ENCODE data around the gene BEND5.

BEND5 gene, protein sequence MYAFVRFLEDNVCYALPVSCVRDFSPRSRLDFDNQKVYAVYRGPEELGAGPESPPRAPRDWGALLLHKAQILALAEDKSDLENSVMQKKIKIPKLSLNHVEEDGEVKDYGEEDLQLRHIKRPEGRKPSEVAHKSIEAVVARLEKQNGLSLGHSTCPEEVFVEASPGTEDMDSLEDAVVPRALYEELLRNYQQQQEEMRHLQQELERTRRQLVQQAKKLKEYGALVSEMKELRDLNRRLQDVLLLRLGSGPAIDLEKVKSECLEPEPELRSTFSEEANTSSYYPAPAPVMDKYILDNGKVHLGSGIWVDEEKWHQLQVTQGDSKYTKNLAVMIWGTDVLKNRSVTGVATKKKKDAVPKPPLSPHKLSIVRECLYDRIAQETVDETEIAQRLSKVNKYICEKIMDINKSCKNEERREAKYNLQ

DNA sequence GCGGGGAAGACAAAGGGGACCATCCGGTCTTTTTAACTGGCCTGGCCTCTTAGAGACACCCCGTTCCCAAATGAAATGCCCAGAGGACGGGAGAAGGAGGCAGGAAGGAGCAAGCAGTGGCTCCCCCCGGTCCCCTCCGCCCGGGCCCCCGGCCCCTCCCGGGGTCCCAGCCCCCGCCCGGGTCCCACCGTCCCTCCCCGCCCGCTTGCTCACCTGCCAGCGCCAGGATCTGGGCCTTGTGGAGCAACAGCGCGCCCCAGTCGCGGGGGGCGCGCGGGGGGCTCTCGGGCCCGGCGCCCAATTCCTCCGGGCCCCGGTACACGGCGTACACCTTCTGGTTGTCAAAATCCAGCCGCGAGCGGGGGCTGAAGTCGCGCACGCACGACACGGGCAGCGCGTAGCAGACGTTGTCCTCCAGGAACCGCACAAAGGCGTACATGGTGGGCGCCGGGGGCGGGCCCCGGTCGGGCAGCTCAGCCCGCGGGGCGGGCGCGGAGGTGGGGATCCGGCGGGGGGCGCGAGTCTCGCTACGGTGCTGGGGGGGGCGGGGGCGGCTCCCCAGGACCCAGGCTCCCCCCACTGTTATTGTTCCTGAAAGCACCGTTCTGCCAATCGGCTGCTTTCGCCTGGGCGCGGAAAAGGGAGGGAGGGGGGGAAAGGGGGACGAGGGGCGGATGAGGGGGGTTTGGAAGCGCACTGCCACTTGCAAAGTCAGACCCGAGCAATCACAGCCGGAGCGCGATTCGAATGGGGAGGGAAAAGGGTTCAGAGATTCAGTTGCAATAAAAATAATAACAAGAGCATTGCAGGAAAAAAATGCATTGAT, at the start of gene BEND5:
TSS of gene BEND5 (minus strand) at position 499 of the 826 bp plus-strand sequence. CDS start at position 439, 60 bp downstream.
- intact Hi-C loops (cut with DNase I) = no loop called here
- DNase-seq = peak; percentile 50 to 94 (median 64)

DNA sequence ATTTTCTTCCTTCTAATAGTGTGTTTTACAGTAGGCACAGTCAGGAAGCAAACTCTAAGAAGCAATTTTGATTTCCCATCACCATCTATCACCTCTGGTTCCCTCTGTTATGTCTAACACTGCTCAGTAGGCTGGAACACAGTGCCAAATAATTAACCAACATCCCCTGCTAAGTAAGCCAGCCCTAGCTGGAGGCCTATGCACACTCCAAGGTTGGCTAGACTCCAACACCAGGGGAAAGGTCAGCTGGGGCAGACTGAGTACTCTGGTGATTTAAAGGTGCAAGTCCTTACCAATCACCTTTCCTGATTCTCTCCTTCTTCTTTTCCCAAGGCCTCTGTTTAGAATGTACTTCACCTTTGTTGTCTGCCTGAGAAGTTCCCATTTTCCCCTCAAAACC, 46.5 kb upstream of the BEND5 start:
- intact Hi-C loops (cut with DNase I) = no loop called here

DNA sequence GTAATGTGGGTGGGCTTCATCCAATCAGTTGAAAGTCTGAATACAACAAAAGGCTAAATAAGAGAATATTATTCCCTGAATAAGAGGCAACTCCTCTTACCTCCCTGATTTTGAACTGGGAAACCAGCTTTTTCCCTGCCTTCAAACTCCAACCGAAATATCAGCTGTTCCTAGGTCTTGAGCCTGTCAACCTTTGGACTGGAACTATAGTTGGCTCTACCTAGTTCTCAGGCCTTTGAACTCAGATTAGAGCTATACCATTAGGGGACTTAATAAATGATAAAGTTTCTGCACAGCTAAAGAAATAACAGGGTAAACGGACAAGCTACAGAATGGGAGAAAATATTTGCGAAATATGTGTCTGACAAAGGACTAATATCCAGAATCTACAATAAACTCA, 43.8 kb upstream of the BEND5 start:
- no peak for DNase-seq
- intact Hi-C loops (cut with DNase I) = no loop called here

More for the DNA sequence above, 46.5 kb upstream of the BEND5 start:
- no peak for DNase-seq

DNA sequence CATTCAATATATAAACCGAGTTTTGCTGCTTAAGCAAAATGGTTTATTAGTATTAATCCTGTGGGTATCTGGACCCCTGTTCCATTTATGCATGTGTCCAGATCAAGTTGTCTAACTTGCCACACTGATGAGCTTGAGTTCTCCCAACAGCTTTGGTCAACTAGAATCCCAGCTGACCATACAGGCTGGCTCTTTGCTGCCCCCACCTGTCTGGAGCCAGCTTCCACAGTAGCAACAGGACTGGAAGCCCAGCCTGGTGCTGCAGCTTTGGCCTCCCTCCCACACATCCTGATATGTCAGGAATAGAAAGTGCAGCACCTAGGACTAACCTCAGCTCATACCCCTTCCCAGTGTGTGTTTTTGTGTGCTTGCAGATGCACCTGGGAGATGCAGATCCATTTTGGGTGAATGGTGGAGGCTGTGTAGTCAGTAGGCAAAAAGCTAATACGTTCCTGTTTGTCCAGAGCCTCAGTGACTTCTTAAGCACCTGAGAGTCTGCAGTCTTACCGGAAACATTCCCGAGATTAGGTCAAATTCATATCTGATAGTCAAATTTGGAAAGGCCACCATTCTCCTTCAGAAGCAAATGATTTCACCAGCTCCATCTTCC, 40.9 kb upstream of the BEND5 start:
- peak; percentile 14 to 90 (median 62) for DNase-seq
- intact Hi-C loops (cut with DNase I) = loop anchor here (1.0 to 2.0 kb wide), 2 partner anchors 141 to 245 kb away; no protein-coding TSS in a partner anchor

DNA sequence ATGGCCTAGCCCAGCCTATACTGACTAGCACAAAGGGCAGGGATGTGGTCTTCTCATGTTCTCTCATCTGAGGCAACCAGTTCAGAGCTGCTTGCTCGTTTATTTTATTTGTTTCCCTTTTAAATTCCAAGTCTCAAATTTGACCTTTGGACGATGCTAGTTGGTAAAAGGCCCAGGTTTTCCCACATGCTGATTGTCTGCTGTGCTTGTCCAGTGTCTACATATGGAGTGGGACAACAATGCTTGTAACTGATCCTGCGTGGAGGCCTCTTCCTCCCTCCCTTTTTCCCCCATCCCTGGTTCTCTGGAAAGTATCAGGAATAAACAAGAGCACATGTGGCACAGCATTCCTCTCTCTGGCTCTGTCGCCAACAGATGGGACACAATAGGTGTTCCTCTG, 34.0 kb upstream of the BEND5 start:
- intact Hi-C loops (cut with DNase I) = no loop called here

DNA sequence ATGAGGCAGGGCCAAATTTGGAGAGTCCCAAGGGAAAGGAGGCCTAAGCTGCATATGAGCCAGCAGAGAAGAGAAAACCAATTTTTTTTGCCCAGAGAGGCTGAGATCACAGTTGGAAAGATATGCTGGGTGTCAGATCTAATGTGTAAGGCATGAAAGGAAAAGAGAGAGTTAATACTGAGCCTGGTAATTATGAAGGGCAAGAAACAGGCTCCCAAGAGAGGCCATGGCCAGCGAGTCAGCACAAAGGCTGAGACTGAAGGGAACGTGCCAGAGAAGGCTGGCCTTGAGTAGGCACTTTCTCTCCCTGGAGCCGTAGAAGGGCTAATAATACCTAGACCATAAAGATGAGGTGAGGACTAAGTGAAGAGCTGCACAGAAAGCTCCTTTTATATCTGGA, 31.8 kb upstream of the BEND5 start:
- no peak for DNase-seq
- intact Hi-C loops (cut with DNase I) = no loop called here

More for the DNA sequence above, 34.0 kb upstream of the BEND5 start:
- no peak for DNase-seq

DNA sequence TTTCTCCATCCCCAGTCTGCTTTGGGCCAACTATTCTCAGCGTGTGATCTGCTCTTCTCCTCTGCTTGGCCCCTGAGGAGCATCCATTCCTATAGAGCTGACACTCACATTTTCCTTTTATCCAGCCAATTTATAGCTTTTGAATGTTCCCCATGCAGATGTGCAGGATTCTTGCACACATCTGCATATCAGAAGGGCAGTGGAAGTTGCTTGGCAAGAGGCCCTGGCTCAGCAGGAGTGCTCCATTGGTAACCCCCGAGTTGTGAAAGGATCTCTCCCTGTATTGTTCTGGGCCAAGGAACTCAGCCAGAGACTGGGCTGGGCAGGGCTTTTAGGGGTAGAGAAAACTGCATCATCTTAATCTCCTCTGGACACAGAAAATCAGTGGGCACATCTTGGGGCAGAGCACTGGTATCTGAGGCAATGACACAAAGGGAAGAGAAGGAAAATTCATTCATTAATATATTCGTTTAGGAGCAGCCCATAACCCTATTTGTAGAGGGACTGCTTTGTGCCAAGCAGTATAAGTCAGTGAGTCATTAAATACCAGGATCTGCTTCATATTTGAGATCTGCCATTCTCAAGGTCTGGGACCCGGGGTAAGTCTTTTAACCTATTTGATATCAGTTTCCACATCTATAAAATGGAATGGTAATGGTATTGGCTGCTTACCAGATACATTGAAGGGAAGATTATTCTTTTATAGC, 31.0 kb upstream of the BEND5 start:
- DNase-seq = no peak

DNA sequence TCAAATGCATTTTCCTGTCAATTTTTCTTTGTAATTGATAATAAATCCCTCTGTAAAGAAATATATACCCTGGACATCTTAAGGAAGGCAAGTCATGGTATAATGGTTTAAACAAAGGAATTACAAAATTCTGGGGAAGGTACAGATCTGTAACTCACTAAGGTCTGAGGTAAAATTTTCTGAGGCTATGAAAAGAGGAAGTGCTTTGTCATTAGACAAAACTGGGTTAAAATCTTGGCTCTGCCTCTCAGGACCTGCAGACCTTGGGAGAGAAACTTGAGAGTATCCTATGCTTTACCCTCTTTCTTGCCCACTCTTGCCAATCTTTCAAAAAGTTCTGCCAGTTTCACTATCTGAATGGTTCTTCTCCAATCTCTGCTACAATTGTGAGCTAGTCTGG, 26.8 kb upstream of the BEND5 start:
- DNase-seq = no peak
- intact Hi-C loops (cut with DNase I) = no loop called here

More for the DNA sequence above, 31.0 kb upstream of the BEND5 start:
- intact Hi-C loops (cut with DNase I) = no loop called here

DNA sequence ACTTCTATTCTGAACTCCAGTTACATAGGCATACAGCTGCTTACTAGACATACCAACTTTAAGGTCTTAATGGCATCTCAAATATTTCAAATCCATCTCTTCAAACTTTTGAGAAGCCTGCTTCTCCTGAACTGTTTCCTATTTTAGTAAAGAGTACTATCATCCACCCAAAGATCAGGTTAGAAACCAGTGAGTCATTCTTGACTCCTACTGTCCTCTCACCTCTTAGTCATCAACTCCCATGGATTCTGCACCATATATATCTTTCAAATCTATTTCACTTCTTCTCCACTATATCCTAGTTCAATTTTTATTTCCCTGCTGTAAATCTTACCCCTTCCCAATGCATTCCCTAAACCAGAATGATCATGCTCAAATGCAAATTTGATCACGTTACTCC, 18.1 kb upstream of the BEND5 start:
- no peak for DNase-seq
- intact Hi-C loops (cut with DNase I) = no loop called here

DNA sequence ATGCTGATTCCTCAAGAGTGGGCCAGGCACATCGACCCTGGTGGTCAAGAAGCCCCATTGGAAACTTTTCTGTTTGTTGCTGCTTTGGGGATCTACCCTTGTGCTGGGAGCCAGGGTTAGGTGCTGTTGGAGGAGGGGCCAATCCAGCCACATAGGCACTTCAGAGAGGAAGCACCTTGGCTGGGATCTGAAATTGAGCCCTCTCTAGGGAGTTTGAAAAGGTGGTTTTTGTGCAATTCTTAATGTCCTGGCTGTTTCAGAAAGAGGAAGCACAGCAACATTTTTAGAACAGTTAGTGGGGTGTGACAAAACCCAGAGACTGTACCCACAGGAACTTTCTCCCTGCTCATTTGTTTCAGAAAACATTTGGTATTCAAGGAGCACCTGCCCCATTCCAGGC, 17.2 kb upstream of the BEND5 start:
- intact Hi-C loops (cut with DNase I) = no loop called here
- DNase-seq = no peak

DNA sequence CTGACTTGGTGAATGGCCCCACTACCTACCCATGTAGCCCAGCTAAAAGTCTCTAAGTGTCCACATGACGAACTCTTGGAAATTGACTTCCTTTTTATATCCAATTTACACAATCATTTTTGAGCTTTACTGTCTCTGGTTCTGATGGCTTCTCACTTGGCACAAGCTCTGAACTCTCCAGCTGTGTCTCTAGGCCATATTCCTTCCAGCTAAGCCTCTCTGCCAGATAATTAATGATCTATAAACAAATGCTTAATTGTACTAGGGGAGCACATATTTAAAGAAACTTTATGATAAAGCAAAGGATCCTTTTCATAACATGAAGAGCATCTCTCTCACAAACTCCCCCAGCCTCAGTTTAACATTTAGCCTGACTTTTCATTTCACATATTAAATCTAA, 16.3 kb upstream of the BEND5 start:
- DNase-seq = no peak
- intact Hi-C loops (cut with DNase I) = no loop called here

DNA sequence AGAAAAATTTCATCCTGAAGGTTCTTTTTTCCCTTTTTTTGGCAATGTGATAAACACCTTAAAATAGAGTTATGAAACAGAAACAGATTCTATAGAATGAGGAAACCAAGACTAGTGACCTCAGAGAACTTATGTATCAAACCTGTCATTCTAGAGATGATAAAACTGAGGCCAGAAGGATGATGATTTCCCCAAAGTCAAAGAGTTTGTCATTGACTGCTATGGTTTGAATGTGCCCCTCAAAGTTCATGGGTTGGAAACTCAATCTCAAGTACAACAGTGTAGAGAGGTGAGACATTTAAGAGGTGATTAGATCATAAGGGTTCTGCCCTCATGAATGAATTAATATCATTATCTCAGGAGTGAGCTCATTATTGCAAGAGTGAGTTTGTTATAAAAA, 13.7 kb upstream of the BEND5 start:
- no peak for DNase-seq
- intact Hi-C loops (cut with DNase I) = no loop called here

DNA sequence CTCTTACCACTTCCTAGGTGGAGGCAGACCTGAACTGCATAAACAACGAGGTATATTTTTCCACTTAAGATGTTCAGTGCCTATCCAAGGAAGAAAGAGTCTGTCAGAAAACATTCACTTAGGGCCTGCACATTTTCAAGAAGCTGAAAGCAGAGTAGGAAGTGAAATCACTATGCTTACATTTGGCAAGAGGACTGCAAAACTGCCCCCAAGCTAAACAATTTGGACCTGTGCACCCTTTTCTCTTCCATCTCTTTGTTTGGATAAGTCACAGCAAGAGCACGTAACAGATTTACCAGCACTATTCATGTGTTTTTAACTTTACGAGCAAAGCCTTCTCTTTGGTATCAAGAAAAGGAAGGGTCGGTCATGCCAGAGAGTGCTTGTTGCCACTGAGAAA, 13.2 kb upstream of the BEND5 start:
- intact Hi-C loops (cut with DNase I) = no loop called here
- DNase-seq = no peak

DNA sequence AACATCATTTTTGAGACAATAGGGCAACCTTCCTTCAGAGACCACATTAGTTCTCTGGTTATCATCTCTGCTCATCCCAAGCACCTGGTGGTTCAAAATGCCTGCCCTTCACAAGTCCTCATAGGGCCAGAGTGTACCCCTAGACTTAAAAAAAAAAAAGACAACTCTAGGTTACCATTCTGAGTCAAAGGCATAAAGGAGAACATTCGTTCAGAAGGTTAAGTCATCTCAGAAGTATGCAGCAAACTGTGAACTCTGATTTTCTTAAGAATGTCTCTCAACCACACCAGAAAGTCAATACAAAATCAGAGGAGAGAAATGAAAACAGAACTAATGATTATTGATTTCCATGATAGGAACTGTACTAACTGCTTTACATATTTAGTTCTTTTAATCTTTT, 9.2 kb upstream of the BEND5 start:
- intact Hi-C loops (cut with DNase I) = no loop called here
- no peak for DNase-seq

DNA sequence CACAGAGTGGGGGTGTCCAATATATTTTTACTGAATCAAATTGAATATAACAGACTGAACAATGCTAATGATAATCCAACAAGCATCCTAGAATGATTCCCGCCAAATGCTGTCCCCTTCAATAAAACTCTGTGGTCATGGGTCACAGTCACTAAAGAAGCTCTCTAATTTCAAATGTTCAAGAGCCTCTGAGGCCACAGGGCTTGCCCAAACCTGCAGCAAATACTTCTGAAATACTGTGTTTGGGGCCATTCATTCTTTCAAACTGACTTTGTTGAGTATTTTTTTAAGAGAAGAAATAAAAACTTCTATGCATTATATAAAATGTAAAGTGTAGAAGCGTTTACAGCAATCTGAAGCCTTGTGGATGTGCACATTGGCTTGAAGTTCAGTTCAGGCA, 7.6 kb upstream of the BEND5 start:
- no peak for DNase-seq
- intact Hi-C loops (cut with DNase I) = no loop called here

DNA sequence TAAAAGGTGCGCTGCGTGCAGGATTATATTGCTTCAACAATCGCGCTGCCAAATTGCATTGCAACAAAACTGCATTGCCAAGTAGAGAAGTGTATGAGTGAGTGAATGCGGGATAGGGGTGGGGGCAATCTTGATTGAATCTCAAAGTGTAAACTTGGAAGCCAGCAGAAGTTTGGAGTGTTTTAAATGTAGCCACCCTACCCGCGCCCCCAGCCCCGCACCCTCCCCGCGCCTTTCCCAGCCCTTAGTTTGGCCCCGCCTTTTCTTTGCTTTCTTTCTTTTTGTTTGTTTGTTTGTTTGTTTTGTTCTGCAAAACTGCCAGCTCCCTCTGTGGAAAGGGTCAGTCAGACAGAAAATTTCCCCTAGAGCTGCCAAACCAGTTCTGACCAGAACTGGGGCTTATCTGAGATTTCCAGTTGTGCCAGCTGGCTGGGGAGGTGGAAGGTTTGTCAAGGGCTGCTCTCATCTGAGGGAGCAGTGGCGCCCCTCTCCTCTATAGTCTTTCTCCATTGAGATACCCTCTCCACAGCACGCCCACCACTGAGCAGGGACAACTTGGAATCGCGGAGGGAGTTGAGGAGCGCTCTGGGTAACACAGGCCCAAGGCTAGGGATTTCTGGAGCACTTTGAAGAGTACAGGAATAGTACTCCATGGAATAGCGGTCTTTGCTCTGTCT, 666 bp upstream of the BEND5 start:
- intact Hi-C loops (cut with DNase I) = no loop called here
- DNase-seq = peak in 1 of 10 donors; percentile 80

DNA sequence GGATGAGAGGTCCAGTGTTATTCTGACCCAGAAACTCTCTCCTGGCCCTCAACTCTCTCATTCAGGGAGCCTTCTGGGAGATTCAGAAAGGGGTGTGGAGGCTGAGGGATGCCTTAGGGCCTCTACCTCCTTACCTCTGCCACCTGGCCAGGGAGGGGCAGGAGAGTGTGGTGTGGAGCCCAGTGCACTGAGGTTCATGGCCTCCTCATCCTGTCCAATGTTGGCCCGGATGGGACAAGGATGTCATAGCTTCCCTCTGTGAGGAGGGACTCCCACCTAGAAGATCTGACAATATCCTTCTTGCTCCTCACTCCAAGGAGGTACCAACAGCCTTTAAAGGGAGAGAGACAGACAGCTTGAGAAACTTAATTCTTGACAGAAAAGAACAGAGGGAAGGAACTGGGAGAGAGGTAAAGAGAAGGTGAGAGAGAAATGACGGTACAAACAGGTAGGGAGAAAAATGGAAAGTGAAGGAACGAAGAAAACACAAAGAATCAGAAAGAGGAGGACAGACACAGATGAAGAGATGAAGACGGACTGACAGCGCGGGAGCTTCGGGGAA, 779 bp downstream of the BEND5 start:
- intact Hi-C loops (cut with DNase I) = no loop called here
- no peak for DNase-seq

DNA sequence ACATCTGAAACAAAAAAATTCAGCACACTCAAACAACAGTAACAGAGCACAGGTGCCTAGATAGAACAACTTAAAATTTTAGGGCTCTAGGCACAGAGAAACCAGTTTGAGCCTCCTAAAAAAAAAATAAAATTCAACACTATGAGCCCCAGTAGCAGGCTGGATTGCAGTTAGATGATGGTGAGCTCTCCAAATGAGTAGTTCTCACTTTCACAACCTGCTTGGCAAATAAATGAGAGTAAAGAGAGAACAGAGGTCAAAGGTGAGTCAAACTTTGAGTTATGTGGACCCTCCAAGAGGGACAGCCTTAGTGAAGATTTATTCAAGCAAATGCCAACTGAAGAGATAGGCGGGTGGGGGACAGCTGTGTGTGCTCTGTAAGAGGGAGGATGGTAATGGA, 3.6 kb downstream of the BEND5 start:
- intact Hi-C loops (cut with DNase I) = no loop called here
- no peak for DNase-seq

DNA sequence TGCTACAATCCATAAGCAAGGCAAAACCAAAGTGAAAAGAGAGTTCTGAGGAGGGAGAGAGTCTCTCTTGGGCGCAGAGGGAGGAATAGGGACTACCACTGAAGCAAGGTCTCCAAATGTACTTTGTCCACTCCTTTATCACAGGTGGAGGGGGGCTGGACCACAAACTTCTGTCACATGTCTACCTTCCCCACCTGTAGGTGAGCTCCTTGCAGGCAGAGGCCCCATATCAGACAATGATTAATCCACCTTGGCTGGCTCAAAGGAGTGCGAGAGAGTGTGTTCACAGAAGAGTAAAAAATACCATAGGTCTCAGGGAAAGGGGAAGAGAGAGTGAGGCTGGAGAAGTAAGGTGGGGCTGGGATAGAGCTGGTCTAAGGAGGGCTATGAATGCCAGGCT, 4.5 kb downstream of the BEND5 start:
- no peak for DNase-seq
- intact Hi-C loops (cut with DNase I) = no loop called here

DNA sequence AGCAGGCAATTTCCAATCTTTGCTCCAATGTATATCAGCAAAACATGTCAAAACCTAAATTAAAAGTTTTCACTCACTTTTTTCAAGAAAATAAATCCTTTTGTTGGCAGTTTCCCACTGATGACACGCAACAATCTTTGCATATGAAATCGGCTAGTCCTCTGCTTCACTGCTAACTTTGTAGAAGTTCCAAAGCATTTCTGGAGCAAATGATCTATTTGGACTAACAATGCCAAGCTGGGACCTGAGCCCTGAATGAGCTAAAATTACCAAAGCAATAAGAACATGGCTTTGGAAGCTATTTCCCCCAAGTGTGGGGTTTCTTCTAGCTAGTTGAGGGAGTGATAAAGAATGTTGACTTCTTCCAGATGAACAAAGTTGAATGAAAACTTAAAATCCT, 5.1 kb downstream of the BEND5 start:
- no peak for DNase-seq
- intact Hi-C loops (cut with DNase I) = no loop called here

Data from posterior cingulate gyrus (tissue), 11 donors.